GM23338 (cell line): Measurements from ENCODE around the gene SCLY.

Experiments used
- CREB1 ChIP-seq: fragments of 250-450 bp; sonication (Bioruptor Pico); IDR thresholded peaks from 2 replicates; pipeline ENCODE4 v1.5.0; 2020; ENCODE audit warnings: low read depth, mild to moderate bottlenecking, moderate library complexity
- EZH2 ChIP-seq: fragments of 200-600 bp; sonication (generic); IDR thresholded peaks from one replicate; pipeline ENCODE4 v1.8.0; 2017; ENCODE audit warnings: antibody characterized with exemption, mild to moderate bottlenecking, low read depth; ENCODE audit not compliant: unreplicated experiment
- EZH2phosphoT487 ChIP-seq: fragments of 200-600 bp; sonication (generic); IDR thresholded peaks from one replicate; pipeline ENCODE4 v1.8.1; 2018; ENCODE audit warnings: antibody characterized with exemption; ENCODE audit not compliant: unreplicated experiment
- JUNB ChIP-seq: IDR thresholded peaks from one replicate; pipeline ENCODE4 v1.6.1; 2016; ENCODE audit warnings: antibody characterized with exemption; ENCODE audit not compliant: unreplicated experiment
- NANOG ChIP-seq: IDR thresholded peaks from 2 replicates; pipeline ENCODE4 v1.6.1; 2016; ENCODE audit warnings: antibody characterized with exemption, borderline replicate concordance
- POLR2AphosphoS5 ChIP-seq: IDR thresholded peaks from 2 replicates; pipeline ENCODE4 v1.6.1; 2016; ENCODE audit warnings: antibody characterized with exemption, low read depth
- TF ChIP-seq, protein P1 (sequence below), 2 experiments: fragments of 200-600 bp in 1 of 2; sonication (generic) in 1 of 2; conservative IDR thresholded peaks; 2 replicates each; pipeline versions ENCODE4 v1.5.1 to v1.6.1; 2016 to 2017; ENCODE audit warnings: antibody characterized with exemption in 2 of 2, low read depth in 2 of 2, mild to moderate bottlenecking in 2 of 2, moderate library complexity in 1 of 2
- TF ChIP-seq, protein P2 (sequence below): IDR thresholded peaks from 2 replicates; pipeline ENCODE4 v1.6.1; 2016; ENCODE audit warnings: antibody characterized with exemption
- TF ChIP-seq, protein P3 (sequence below): IDR thresholded peaks from one replicate; pipeline ENCODE4 v1.6.1; 2018; ENCODE audit warnings: antibody characterized with exemption; ENCODE audit not compliant: unreplicated experiment

DNA sequence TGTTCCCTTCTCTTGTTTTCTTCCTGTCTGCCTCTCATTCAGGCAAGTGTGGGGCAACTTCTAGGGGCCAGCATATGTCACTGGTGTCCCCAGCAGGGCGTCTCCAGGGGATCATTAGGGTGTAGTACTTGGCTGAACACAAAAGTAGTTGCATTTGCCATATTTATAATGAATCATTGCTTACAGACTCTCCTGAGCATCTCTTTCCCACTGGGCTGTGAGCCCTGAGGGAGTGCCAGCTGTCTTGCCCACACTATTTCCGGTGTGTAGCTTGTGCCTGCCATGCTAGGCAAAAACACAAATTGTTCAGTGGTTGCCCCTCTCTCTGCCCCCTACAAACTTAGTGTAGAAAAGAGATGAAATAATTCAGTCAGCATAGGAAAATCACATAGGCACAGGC is 40.8 kb upstream of the SCLY start:
- TF ChIP-seq, protein P1, sequence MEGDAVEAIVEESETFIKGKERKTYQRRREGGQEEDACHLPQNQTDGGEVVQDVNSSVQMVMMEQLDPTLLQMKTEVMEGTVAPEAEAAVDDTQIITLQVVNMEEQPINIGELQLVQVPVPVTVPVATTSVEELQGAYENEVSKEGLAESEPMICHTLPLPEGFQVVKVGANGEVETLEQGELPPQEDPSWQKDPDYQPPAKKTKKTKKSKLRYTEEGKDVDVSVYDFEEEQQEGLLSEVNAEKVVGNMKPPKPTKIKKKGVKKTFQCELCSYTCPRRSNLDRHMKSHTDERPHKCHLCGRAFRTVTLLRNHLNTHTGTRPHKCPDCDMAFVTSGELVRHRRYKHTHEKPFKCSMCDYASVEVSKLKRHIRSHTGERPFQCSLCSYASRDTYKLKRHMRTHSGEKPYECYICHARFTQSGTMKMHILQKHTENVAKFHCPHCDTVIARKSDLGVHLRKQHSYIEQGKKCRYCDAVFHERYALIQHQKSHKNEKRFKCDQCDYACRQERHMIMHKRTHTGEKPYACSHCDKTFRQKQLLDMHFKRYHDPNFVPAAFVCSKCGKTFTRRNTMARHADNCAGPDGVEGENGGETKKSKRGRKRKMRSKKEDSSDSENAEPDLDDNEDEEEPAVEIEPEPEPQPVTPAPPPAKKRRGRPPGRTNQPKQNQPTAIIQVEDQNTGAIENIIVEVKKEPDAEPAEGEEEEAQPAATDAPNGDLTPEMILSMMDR (conservative IDR thresholded peaks at IDR 0.05; ENCODE audit: low read depth in 2 of 2), result no peak
- no peak for TF ChIP-seq EZH2phosphoT487
- TF ChIP-seq, protein P2, sequence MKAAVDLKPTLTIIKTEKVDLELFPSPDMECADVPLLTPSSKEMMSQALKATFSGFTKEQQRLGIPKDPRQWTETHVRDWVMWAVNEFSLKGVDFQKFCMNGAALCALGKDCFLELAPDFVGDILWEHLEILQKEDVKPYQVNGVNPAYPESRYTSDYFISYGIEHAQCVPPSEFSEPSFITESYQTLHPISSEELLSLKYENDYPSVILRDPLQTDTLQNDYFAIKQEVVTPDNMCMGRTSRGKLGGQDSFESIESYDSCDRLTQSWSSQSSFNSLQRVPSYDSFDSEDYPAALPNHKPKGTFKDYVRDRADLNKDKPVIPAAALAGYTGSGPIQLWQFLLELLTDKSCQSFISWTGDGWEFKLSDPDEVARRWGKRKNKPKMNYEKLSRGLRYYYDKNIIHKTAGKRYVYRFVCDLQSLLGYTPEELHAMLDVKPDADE, result no peak
- TF ChIP-seq, protein P3, sequence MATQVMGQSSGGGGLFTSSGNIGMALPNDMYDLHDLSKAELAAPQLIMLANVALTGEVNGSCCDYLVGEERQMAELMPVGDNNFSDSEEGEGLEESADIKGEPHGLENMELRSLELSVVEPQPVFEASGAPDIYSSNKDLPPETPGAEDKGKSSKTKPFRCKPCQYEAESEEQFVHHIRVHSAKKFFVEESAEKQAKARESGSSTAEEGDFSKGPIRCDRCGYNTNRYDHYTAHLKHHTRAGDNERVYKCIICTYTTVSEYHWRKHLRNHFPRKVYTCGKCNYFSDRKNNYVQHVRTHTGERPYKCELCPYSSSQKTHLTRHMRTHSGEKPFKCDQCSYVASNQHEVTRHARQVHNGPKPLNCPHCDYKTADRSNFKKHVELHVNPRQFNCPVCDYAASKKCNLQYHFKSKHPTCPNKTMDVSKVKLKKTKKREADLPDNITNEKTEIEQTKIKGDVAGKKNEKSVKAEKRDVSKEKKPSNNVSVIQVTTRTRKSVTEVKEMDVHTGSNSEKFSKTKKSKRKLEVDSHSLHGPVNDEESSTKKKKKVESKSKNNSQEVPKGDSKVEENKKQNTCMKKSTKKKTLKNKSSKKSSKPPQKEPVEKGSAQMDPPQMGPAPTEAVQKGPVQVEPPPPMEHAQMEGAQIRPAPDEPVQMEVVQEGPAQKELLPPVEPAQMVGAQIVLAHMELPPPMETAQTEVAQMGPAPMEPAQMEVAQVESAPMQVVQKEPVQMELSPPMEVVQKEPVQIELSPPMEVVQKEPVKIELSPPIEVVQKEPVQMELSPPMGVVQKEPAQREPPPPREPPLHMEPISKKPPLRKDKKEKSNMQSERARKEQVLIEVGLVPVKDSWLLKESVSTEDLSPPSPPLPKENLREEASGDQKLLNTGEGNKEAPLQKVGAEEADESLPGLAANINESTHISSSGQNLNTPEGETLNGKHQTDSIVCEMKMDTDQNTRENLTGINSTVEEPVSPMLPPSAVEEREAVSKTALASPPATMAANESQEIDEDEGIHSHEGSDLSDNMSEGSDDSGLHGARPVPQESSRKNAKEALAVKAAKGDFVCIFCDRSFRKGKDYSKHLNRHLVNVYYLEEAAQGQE, result no peak
- TF ChIP-seq EZH2, result no peak
- TF ChIP-seq CREB1 (CRISPR knock-in tag), result no peak
- no peak for TF ChIP-seq POLR2AphosphoS5
- no peak for TF ChIP-seq JUNB
- no peak for TF ChIP-seq NANOG
